Kidney (tissue), 14 donors: ENCODE measurements around the gene LRFN3. TPM values are rescaled to one million over a fixed set of nuclear protein-coding genes. Genes with fewer than 3 reads are reported as not detected.
"Not testable (repeated sequence)": the region's sequence is repeated elsewhere in the genome, so short reads cannot be mapped to it uniquely, and the experiment has no call there.

Experiments
- DNase-seq, 5 donors: peaks; one replicate each; pipeline ENCODE4 v3.0.0-alpha.2; 2013 to 2020
- FAIRE-seq: peaks from 2 replicates; lab custom pipeline; 2012; peaks lifted over from hg19 to GRCh38; lab: Jason Lieb, UNC
- H3K27ac ChIP-seq, 2 donors: one replicate each; pipeline ENCODE4 v1.7.0; 2013; ENCODE audit warnings: low read depth in 2 of 2, low read length in 2 of 2, inconsistent platforms in 1 of 2
- H3K27me3 ChIP-seq: one replicate; pipeline ENCODE4 v1.7.1; 2013; ENCODE audit warnings: low read length, inconsistent platforms; ENCODE audit not compliant: control insufficient read depth, insufficient read depth
- H3K36me3 ChIP-seq, 3 donors: one replicate each; pipeline versions ENCODE4 v1.7.0 to v1.7.1; 2013; ENCODE audit warnings: low read length in 3 of 3, control low read depth in 1 of 3, inconsistent platforms in 1 of 3; ENCODE audit not compliant: insufficient read depth in 3 of 3, control insufficient read depth in 2 of 3
- H3K4me1 ChIP-seq, 3 donors: one replicate each; pipeline versions ENCODE4 v1.7.0 to v1.7.1; 2013; ENCODE audit warnings: low read length in 3 of 3, inconsistent platforms in 1 of 3, low read depth in 1 of 3; ENCODE audit not compliant: control insufficient read depth in 2 of 3, insufficient read depth in 2 of 3
- H3K4me3 ChIP-seq, 3 donors: one replicate each; pipeline versions ENCODE4 v1.7.0 to v1.8.1; 2013; ENCODE audit warnings: low read length in 3 of 3, control low read depth in 1 of 3, inconsistent platforms in 1 of 3
- H3K9ac ChIP-seq, 3 donors: one replicate each; pipeline versions ENCODE4 v1.7.0 to v1.7.1; 2013; ENCODE audit warnings: low read length in 3 of 3, control low read depth in 1 of 3, inconsistent platforms in 1 of 3
- H3K9me3 ChIP-seq, 3 donors: one replicate each; pipeline versions ENCODE4 v1.7.0 to v1.7.1; 2013; ENCODE audit warnings: low read length in 3 of 3, control low read depth in 1 of 3, inconsistent platforms in 1 of 3; ENCODE audit not compliant: control insufficient read depth in 2 of 3, insufficient read depth in 1 of 3
- CTCF ChIP-seq: IDR thresholded peaks from 3 replicates; pipeline ENCODE4 v1.5.1; 2012; ENCODE audit warnings: mild to moderate bottlenecking, moderate library complexity, borderline replicate concordance; ENCODE audit not compliant: insufficient read depth; ENCODE audit errors: extremely low read depth
- intact Hi-C: fragments of 100-400 bp; cut with DNase I; formaldehyde crosslinking; loops from one replicate; pipeline ENCODE4 v1.11.1; 2022
- polyA plus RNA-seq: library from polyadenylated mRNA; stranded (reverse); fragments of 350-450 nt; fragmentation: Illumina TruSeq; extraction: RNeasy Lipid Tissue Mini Kit (QIAGEN cat#74804); gene quantifications from one replicate; pipeline ENCODE4 v1.2.3, GENCODE V29; 2014; ENCODE audit warnings: low read depth, low replicate concordance; ENCODE audit not compliant: insufficient read depth
- total RNA-seq: library from RNA; stranded (reverse); fragmentation: NEBNext Ultra II Directional; extraction: Animal tissue kit (Norgen Biotek cat#: 25700); gene quantifications from one replicate; pipeline ENCODE4 v1.2.1, GENCODE V29; 2021
- donor health status: control.
- donor health status: control.
- donor health status: control.
- donor health status: control.
- donor health status: control.
- donor health status: DM: yes; HTN: yes; CAD: no.
- donor health status: Normal renal cell carcinoma (clear cell type).

Gene LRFN3
- total and polyA plus RNA-seq, 2 donors from 2014 or later, result 8.2 to 9.4 TPM

DNA sequence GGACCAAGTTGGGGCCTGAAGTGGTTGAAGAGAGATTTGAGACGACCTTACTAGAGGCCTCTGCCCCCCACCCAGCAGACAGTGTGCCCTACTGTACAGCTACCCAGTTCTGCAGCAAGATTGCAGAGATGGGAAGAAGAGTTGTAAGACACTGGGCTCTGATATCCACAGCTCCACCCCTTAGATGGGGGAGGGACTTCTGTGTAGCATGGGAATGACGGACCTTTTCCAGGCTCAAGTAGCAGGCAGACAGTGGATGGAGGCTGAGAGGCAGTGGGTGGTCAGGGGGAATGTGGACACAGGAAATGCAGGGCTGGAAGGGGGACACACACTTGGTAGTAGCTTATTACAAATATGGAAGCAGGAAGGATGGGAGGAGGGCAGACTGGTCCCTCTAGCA is 13.0 kb downstream of the LRFN3 start:
- H3K4me3 ChIP-seq, result no peak overlapping the region
- FAIRE-seq (no peak), DNase-seq (peak in 2 of 5 donors; percentile 1 to 16)
- no peaks in the 10 kb centered on the region for H3K36me3 ChIP-seq
- H3K4me1 ChIP-seq, result no peaks in the 10 kb centered on the region
- TF ChIP-seq CTCF, result no peak
- H3K9ac ChIP-seq, result no peak overlapping the region
- intact Hi-C loops, result no loop called here
- no peak overlapping the region for H3K27ac ChIP-seq
- no peaks in the 10 kb centered on the region for H3K27me3 ChIP-seq
- H3K9me3 ChIP-seq, result no peaks in the 10 kb centered on the region

DNA sequence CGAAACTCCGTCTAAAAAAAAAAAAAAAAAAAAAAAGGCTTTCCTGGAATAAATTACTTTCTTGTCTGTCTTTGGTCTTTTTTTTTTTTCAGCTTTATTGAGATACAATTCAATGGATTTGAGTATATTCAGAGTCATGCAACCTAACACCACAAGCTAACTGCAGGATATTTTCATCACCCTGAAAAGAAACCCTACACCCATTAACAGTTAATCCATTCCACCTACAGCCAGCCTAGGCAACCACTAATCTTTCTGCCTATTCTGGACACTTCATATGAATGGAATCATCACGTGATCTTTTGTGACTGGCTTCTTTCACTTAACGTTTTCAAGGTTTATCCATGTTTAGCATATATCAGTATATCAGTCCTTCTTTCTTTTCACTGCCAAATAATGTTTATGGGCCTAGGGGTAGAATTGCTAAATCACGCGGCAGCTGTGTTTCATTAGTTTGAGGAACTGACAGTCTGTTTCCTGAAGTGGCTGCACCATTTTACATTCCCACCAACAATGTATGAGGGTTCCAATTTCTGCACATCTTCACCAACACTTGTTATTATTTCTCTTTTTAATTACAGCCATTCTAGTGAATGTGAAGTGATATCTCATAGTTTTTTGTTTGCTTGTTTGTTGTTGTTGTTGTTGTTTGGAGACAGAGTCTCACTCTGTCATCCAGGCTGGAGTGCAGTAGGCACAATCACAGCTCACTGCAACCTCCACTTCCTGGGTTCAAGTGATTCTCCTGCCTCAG is 19.9 kb downstream of the LRFN3 start:
- H3K9me3 ChIP-seq, result no peaks in the 10 kb centered on the region
- intact Hi-C loops, result no loop called here
- no peaks in the 10 kb centered on the region for H3K4me1 ChIP-seq
- DNase-seq (no peak), FAIRE-seq (no peak)
- H3K4me3 ChIP-seq, result no peak overlapping the region
- no peak for TF ChIP-seq CTCF
- H3K9ac ChIP-seq, result no peak overlapping the region
- H3K36me3 ChIP-seq, result no peaks in the 10 kb centered on the region
- H3K27ac ChIP-seq, result no peak overlapping the region
- peaks cover 6% of the 10 kb centered on the region for H3K27me3 ChIP-seq

DNA sequence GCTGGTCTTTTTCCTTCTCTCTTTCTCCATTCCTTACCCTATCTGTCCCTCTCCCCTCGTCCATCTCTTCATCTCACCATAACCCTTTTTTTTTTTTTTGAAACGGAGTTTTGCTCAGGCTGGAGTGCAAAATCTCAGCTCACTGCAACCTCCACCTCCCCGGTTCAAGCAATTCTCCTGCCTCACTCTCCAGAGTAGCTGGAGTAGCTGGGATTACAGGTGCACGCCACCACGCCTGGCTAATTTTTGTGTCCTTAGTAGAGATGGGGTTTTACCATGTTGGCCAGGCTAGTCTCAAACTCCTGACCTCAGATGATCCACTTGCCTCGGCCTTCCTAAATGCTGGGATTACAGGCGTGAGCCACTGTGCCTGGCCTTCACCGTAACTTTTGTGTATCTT is 21.2 kb downstream of the LRFN3 start:
- H3K9me3 ChIP-seq, H3K4me3 ChIP-seq, H3K9ac ChIP-seq, H3K36me3 ChIP-seq, H3K27ac ChIP-seq, DNase-seq, H3K4me1 ChIP-seq, intact Hi-C loops, H3K27me3 ChIP-seq, FAIRE-seq: not testable (repeated sequence)

DNA sequence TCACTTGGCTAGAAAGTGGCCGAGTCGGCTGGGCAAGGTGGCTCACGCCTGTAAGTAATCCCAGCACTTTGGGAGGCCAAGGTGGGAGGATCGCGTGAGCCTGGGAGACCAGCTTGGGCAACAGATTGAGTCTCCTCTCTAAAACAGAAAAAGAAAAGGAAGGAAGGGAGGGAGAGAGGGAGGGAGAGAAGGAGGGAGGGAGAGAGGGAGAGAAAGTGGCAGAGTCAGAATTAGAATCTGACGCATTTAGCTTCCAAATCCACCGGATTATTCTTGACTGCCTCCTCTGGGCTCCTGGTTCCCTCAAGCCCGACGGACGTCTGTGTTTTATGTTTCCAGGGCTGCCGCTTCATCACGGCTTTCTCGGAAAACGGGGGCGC is 22.5 kb downstream of the LRFN3 start:
- TF ChIP-seq CTCF, result no peak
- intact Hi-C loops, result no loop called here
- no peaks in the 10 kb centered on the region for H3K36me3 ChIP-seq
- H3K4me3 ChIP-seq, result no peak overlapping the region
- no peaks in the 10 kb centered on the region for H3K9me3 ChIP-seq
- H3K4me1 ChIP-seq, result no peaks in the 10 kb centered on the region
- no peak overlapping the region for H3K9ac ChIP-seq
- H3K27ac ChIP-seq, result no peak overlapping the region
- H3K27me3 ChIP-seq, result peaks cover 6% of the 10 kb centered on the region
- FAIRE-seq (no peak), DNase-seq (no peak)
